NCI-H2107 (cell line): ENCODE data around the gene SHISA9.
A peak's percentile ranks its signal among the peaks of the same experiment; 100 is the strongest.
"Not testable (repeated sequence)": the region's sequence is repeated elsewhere in the genome, so short reads cannot be mapped to it uniquely, and the experiment has no call there.

Experiments used
- DNase-seq: peaks from one replicate; lab custom pipeline; 2025; lab: John Stamatoyannopoulos, UW

Gene SHISA9

GRCh38 chr16:12901597-12902461 is at the start of gene SHISA9:
Gene SHISA9 (plus strand): TSS chr16:12901598.
- no peak for DNase-seq

GRCh38 chr16:12853972-12854371 is 47.4 kb upstream of the SHISA9 start:
- no peak for DNase-seq

- DNase-seq = not testable (repeated sequence)
Observed at GRCh38 chr16:12857435-12857834, 44.0 kb upstream of the SHISA9 start.

- no peak for DNase-seq
Observed at GRCh38 chr16:12862327-12862726, 39.1 kb upstream of the SHISA9 start.

- DNase-seq = no peak
Observed at GRCh38 chr16:12862941-12863340, 38.5 kb upstream of the SHISA9 start.

GRCh38 chr16:12866981-12867551 is 34.3 kb upstream of the SHISA9 start:
- DNase-seq = no peak

GRCh38 chr16:12868169-12868568 is 33.2 kb upstream of the SHISA9 start:
- DNase-seq = peak; percentile 67

GRCh38 chr16:12868788-12869187 is 32.6 kb upstream of the SHISA9 start:
- DNase-seq = peak; percentile 19

GRCh38 chr16:12869698-12870427 is 31.5 kb upstream of the SHISA9 start:
- DNase-seq = no peak

GRCh38 chr16:12871784-12872183 is 29.6 kb upstream of the SHISA9 start:
- DNase-seq = no peak

- no peak for DNase-seq
Observed at GRCh38 chr16:12874186-12874585, 27.2 kb upstream of the SHISA9 start.

GRCh38 chr16:12876778-12877177 is 24.6 kb upstream of the SHISA9 start:
- DNase-seq = peak; percentile 56

- DNase-seq = no peak
Observed at GRCh38 chr16:12878973-12879372, 22.4 kb upstream of the SHISA9 start.

GRCh38 chr16:12879812-12880211 is 21.6 kb upstream of the SHISA9 start:
- no peak for DNase-seq

GRCh38 chr16:12881182-12881581 is 20.2 kb upstream of the SHISA9 start:
- no peak for DNase-seq

GRCh38 chr16:12881740-12882139 is 19.7 kb upstream of the SHISA9 start:
- DNase-seq = no peak

- DNase-seq = no peak
Observed at GRCh38 chr16:12885742-12886141, 15.7 kb upstream of the SHISA9 start.

- DNase-seq = no peak
Observed at GRCh38 chr16:12891836-12892235, 9.6 kb upstream of the SHISA9 start.

GRCh38 chr16:12893050-12893750 is 8.2 kb upstream of the SHISA9 start:
- no peak for DNase-seq

- DNase-seq = no peak
Observed at GRCh38 chr16:12896562-12896961, 4.8 kb upstream of the SHISA9 start.

GRCh38 chr16:12898551-12898950 is 2.8 kb upstream of the SHISA9 start:
- DNase-seq = no peak

- DNase-seq = no peak
Observed at GRCh38 chr16:12899529-12900143, 1.8 kb upstream of the SHISA9 start.
